ENCODE results near the gene DUOX1.

GRCh38 chr15:45105586-45105985 lies 24.2 kb upstream of the DUOX1 start:
- TF ChIP-seq FOXK1 (CRISPR knock-in tag; IDR thresholded peaks at IDR 0.05; ENCODE audit: borderline replicate concordance) = no peak
- TF ChIP-seq MEF2D (tag; conservative IDR thresholded peaks at IDR 0.05; ENCODE audit: low read depth) = no peak
- TF ChIP-seq PHF20 (IDR thresholded peaks at IDR 0.05; ENCODE audit: partially characterized antibody) = no peak
- no peak for TF ChIP-seq FOXP4 (CRISPR knock-in tag; IDR thresholded peaks at IDR 0.05; ENCODE audit: borderline replicate concordance)
- TF ChIP-seq ETV6 (IDR thresholded peaks at IDR 0.05; ENCODE audit: borderline replicate concordance in 1 of 2, low read depth in 2 of 2, low read length in 1 of 2) = no peak
- no peak for TF ChIP-seq ETV6 (CRISPR knock-in tag; IDR thresholded peaks at IDR 0.05; ENCODE audit: borderline replicate concordance)
- no peak for TF ChIP-seq POLR2AphosphoS5 (IDR thresholded peaks at IDR 0.05; ENCODE audit: control insufficient read depth, insufficient read depth, low read depth, low read length)
- TF ChIP-seq MXI1 (IDR thresholded peaks at IDR 0.05; ENCODE audit: low read depth, low read length) = no peak
- TF ChIP-seq FOXA1 (IDR thresholded peaks at IDR 0.05; ENCODE audit: borderline replicate concordance) = no peak
- TF ChIP-seq SIN3A (IDR thresholded peaks at IDR 0.05; ENCODE audit: borderline replicate concordance in 2 of 2, control insufficient read depth in 1 of 2, low read depth in 2 of 2, low read length in 2 of 2) = no peak
- TF ChIP-seq TGIF2 (CRISPR knock-in tag; IDR thresholded peaks at IDR 0.05) = no peak
- TF ChIP-seq ZNF263 (CRISPR knock-in tag; IDR thresholded peaks at IDR 0.05; ENCODE audit: borderline replicate concordance) = no peak
